Liver (tissue), 3 donors: ENCODE data around the gene CCDC9B.
A peak's percentile ranks its signal among the peaks of the same experiment; 100 is the strongest.

Source experiments
- EGR1 ChIP-seq, 2 donors: IDR thresholded peaks; 2 replicates each; pipeline ENCODE4 v1.6.1; 2016 to 2018; ENCODE audit warnings: antibody characterized with exemption in 2 of 2, low read depth in 2 of 2
- GABPA ChIP-seq, 2 donors: IDR thresholded peaks in 1 of 2; conservative IDR thresholded peaks in 1 of 2; 2 replicates each; pipeline ENCODE4 v1.6.1; 2016; ENCODE audit warnings: antibody characterized with exemption in 2 of 2, mild to moderate bottlenecking in 1 of 2, moderate library complexity in 1 of 2
- HNF4A ChIP-seq, 2 donors: conservative IDR thresholded peaks; 2 replicates each; pipeline ENCODE4 v1.6.1; 2016; ENCODE audit warnings: antibody characterized with exemption in 2 of 2, mild to moderate bottlenecking in 2 of 2
- HNF4G ChIP-seq: IDR thresholded peaks from 2 replicates; pipeline ENCODE4 v1.6.1; 2016; ENCODE audit warnings: antibody characterized with exemption
- JUND ChIP-seq, 2 donors: IDR thresholded peaks; 2 replicates each; pipeline ENCODE4 v1.6.1; 2016; ENCODE audit warnings: antibody characterized with exemption in 2 of 2
- RXRA ChIP-seq, 2 donors: IDR thresholded peaks; 2 replicates each; pipeline ENCODE4 v1.6.1; 2017 to 2018; ENCODE audit warnings: antibody characterized with exemption in 2 of 2, mild to moderate bottlenecking in 1 of 2
- SP1 ChIP-seq: IDR thresholded peaks from 2 replicates; pipeline ENCODE4 v1.6.1; 2018; ENCODE audit warnings: antibody characterized with exemption, mild to moderate bottlenecking
- TAF1 ChIP-seq: conservative IDR thresholded peaks from 2 replicates; pipeline ENCODE4 v1.6.1; 2016; ENCODE audit warnings: antibody characterized with exemption, mild to moderate bottlenecking
- TF ChIP-seq, protein P1 (sequence below): fragments of 150-350 bp; IDR thresholded peaks from 2 replicates; pipeline ENCODE4 v1.5.1; 2017; ENCODE audit warnings: improper control_type of control experiment, low read depth, low read length; ENCODE audit not compliant: missing input control
- TF ChIP-seq, protein P2 (sequence below): IDR thresholded peaks from 2 replicates; pipeline ENCODE4 v1.6.1; 2016; ENCODE audit warnings: antibody characterized with exemption
- TF ChIP-seq, protein P3 (sequence below): IDR thresholded peaks from 2 replicates; pipeline ENCODE4 v1.6.1; 2016; ENCODE audit warnings: antibody characterized with exemption
- TF ChIP-seq, protein P4 (sequence below): IDR thresholded peaks from 2 replicates; pipeline ENCODE4 v1.6.1; 2016; ENCODE audit warnings: antibody characterized with exemption
- TF ChIP-seq, protein P5 (sequence below): IDR thresholded peaks from 2 replicates; pipeline ENCODE4 v1.6.1; 2016; ENCODE audit warnings: antibody characterized with exemption, mild to moderate bottlenecking
- donor health status: healthy.
- donor health status: healthy.

DNA sequence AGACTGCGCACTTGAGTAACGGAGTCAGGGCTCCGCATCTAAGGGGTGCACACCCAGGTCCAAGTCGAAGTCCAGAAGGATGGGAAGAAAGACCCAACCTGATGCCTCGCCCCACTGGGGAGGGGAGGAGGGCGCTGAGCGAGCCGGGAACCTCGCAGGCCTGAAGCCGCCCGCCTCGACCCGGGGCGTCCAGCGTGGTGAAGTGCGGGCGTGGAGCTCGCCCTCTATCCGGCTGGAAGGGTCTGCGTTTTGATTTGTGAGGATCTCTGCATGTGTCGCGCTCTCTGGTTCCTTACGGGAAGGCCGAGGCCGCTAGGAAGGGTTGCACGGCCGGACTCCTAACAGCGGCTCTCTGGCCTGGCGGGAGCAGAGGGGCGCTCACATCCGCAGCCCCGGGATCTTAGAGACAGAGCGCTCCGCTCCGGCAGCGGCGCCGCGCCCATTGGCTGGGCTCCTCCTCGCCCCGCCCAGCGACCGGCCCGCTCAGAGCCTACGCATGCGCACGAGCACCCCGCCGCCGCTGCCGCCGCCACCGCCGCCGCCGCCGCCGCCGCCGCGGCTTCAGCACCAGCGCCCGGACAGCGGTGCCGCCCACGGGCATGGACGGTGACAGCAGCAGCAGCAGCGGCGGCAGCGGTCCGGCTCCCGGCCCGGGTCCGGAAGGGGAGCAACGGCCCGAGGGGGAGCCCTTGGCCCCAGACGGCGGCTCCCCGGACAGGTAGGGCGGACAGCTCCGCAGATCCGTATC, 17.2 kb upstream of the CCDC9B start, which contains the start of gene DISP2:
- TF ChIP-seq, protein P1, sequence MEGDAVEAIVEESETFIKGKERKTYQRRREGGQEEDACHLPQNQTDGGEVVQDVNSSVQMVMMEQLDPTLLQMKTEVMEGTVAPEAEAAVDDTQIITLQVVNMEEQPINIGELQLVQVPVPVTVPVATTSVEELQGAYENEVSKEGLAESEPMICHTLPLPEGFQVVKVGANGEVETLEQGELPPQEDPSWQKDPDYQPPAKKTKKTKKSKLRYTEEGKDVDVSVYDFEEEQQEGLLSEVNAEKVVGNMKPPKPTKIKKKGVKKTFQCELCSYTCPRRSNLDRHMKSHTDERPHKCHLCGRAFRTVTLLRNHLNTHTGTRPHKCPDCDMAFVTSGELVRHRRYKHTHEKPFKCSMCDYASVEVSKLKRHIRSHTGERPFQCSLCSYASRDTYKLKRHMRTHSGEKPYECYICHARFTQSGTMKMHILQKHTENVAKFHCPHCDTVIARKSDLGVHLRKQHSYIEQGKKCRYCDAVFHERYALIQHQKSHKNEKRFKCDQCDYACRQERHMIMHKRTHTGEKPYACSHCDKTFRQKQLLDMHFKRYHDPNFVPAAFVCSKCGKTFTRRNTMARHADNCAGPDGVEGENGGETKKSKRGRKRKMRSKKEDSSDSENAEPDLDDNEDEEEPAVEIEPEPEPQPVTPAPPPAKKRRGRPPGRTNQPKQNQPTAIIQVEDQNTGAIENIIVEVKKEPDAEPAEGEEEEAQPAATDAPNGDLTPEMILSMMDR, result no peak
- no peak for TF ChIP-seq GABPA (IDR thresholded peaks at IDR 0.05 in 1 of 2, conservative IDR thresholded peaks at IDR 0.05 in 1 of 2)
- no peak for TF ChIP-seq SP1
- TF ChIP-seq, protein P2, sequence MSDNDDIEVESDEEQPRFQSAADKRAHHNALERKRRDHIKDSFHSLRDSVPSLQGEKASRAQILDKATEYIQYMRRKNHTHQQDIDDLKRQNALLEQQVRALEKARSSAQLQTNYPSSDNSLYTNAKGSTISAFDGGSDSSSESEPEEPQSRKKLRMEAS, result no peak
- TF ChIP-seq, protein P3, sequence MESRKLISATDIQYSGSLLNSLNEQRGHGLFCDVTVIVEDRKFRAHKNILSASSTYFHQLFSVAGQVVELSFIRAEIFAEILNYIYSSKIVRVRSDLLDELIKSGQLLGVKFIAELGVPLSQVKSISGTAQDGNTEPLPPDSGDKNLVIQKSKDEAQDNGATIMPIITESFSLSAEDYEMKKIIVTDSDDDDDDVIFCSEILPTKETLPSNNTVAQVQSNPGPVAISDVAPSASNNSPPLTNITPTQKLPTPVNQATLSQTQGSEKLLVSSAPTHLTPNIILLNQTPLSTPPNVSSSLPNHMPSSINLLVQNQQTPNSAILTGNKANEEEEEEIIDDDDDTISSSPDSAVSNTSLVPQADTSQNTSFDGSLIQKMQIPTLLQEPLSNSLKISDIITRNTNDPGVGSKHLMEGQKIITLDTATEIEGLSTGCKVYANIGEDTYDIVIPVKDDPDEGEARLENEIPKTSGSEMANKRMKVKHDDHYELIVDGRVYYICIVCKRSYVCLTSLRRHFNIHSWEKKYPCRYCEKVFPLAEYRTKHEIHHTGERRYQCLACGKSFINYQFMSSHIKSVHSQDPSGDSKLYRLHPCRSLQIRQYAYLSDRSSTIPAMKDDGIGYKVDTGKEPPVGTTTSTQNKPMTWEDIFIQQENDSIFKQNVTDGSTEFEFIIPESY, result no peak
- no peak for TF ChIP-seq EGR1 (IDR thresholded peaks at IDR 0.05; ENCODE audit: low read depth in 2 of 2)
- TF ChIP-seq, protein P4, sequence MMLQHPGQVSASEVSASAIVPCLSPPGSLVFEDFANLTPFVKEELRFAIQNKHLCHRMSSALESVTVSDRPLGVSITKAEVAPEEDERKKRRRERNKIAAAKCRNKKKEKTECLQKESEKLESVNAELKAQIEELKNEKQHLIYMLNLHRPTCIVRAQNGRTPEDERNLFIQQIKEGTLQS, result no peak
- no peak for TF ChIP-seq HNF4G
- TF ChIP-seq JUND (IDR thresholded peaks at IDR 0.05), result no peak
- TF ChIP-seq, protein P5, sequence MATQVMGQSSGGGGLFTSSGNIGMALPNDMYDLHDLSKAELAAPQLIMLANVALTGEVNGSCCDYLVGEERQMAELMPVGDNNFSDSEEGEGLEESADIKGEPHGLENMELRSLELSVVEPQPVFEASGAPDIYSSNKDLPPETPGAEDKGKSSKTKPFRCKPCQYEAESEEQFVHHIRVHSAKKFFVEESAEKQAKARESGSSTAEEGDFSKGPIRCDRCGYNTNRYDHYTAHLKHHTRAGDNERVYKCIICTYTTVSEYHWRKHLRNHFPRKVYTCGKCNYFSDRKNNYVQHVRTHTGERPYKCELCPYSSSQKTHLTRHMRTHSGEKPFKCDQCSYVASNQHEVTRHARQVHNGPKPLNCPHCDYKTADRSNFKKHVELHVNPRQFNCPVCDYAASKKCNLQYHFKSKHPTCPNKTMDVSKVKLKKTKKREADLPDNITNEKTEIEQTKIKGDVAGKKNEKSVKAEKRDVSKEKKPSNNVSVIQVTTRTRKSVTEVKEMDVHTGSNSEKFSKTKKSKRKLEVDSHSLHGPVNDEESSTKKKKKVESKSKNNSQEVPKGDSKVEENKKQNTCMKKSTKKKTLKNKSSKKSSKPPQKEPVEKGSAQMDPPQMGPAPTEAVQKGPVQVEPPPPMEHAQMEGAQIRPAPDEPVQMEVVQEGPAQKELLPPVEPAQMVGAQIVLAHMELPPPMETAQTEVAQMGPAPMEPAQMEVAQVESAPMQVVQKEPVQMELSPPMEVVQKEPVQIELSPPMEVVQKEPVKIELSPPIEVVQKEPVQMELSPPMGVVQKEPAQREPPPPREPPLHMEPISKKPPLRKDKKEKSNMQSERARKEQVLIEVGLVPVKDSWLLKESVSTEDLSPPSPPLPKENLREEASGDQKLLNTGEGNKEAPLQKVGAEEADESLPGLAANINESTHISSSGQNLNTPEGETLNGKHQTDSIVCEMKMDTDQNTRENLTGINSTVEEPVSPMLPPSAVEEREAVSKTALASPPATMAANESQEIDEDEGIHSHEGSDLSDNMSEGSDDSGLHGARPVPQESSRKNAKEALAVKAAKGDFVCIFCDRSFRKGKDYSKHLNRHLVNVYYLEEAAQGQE, result peak; percentile 97
- TF ChIP-seq RXRA (IDR thresholded peaks at IDR 0.05), result no peak
- no peak for TF ChIP-seq HNF4A (conservative IDR thresholded peaks at IDR 0.05)
- no peak for TF ChIP-seq TAF1
